ENCODE measurements around the gene SNRNP200. TPM values are rescaled to one million over a fixed set of nuclear protein-coding genes. Genes with fewer than 3 reads are reported as not detected.

SNRNP200 gene
- polyA plus RNA-seq, 2 of the 4 experiments (the other 2 are of a cell fraction), result 118 to 202 TPM

DNA sequence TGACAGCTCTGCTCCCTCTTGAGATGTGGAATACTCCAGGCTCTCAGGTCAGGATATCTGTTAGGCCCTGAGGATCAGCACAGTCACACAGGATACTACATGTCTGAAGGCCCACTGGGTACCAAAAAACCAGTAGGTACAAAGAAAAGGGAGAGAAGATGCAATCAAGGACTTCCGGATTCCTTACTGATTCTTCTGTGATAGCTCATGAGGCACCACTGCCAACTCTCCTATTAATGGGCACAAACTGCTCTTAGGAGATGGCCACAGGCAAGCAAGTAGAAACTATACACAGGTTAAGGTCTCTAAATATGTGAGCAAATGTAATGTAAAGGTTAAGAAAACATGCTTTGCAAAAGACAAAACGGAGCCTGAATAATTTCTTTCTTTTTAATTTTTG is 43.0 kb downstream of the SNRNP200 start:
- H3K4me3 ChIP-seq, result no peak overlapping the region
- WGBS (ENCODE audit: missing lambda C conversion rate), result 85% methylated on average over 2 of the region's 2 CpGs
- H3K4me2 ChIP-seq, result no peak overlapping the region
- H3K4me1 ChIP-seq, result peaks cover 39% of the 10 kb centered on the region
- ATAC-seq (no peak), DNase-seq (ENCODE audit: low read depth in 1 of 2, low spot score in 1 of 2) (no peak), FAIRE-seq (no peak)
- ChIA-PET POLR2A (no interaction called here), CTCF (interaction anchor here (0.6 to 3.8 kb wide), 5 partner anchors 48 to 269 kb away, joined by 3 to 20 read pairs (median 5); partner anchors contain the start of genes ANKRD36C and ASTL)
- H3K27ac ChIP-seq, result no peak overlapping the region
- H3K9me3 ChIP-seq, result no peaks in the 10 kb centered on the region
- TF ChIP-seq ZSCAN20 (CRISPR knock-in tag; IDR thresholded peaks at IDR 0.05) (no peak), EHF (CRISPR knock-in tag; IDR thresholded peaks at IDR 0.05) (no peak), MYC (IDR thresholded peaks at IDR 0.05; ENCODE audit: borderline replicate concordance, low read length) (no peak), FOXS1 (CRISPR knock-in tag; IDR thresholded peaks at IDR 0.05) (no peak), HOXB5 (CRISPR knock-in tag; IDR thresholded peaks at IDR 0.05) (no peak), MAZ (IDR thresholded peaks at IDR 0.05; ENCODE audit: borderline replicate concordance, low read depth, low read length) (no peak), CHD4 (IDR thresholded peaks at IDR 0.05; ENCODE audit: borderline replicate concordance) (no peak), POLR2AphosphoS2 (conservative IDR thresholded peaks at IDR 0.05; ENCODE audit: low read length) (no peak), ZFP36 (IDR thresholded peaks at IDR 0.05; ENCODE audit: borderline replicate concordance, partially characterized antibody) (no peak), POLR2A (IDR thresholded peaks at IDR 0.05; ENCODE audit: low read length) (no peak), CBX8 (IDR thresholded peaks at IDR 0.05) (no peak), HOXA7 (CRISPR knock-in tag; IDR thresholded peaks at IDR 0.05) (no peak), TP53 (CRISPR knock-in tag; IDR thresholded peaks at IDR 0.05) (no peak), TFCP2L1 (CRISPR knock-in tag; IDR thresholded peaks at IDR 0.05) (no peak), MAFK (IDR thresholded peaks at IDR 0.05; ENCODE audit: partially characterized antibody) (no peak)
- TF ChIP-seq, protein P1, sequence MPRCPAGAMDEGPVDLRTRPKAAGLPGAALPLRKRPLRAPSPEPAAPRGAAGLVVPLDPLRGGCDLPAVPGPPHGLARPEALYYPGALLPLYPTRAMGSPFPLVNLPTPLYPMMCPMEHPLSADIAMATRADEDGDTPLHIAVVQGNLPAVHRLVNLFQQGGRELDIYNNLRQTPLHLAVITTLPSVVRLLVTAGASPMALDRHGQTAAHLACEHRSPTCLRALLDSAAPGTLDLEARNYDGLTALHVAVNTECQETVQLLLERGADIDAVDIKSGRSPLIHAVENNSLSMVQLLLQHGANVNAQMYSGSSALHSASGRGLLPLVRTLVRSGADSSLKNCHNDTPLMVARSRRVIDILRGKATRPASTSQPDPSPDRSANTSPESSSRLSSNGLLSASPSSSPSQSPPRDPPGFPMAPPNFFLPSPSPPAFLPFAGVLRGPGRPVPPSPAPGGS (IDR thresholded peaks at IDR 0.05), result no peak
- TF ChIP-seq, protein P2, sequence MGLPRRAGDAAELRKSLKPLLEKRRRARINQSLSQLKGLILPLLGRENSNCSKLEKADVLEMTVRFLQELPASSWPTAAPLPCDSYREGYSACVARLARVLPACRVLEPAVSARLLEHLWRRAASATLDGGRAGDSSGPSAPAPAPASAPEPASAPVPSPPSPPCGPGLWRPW (IDR thresholded peaks at IDR 0.05), result no peak

DNA sequence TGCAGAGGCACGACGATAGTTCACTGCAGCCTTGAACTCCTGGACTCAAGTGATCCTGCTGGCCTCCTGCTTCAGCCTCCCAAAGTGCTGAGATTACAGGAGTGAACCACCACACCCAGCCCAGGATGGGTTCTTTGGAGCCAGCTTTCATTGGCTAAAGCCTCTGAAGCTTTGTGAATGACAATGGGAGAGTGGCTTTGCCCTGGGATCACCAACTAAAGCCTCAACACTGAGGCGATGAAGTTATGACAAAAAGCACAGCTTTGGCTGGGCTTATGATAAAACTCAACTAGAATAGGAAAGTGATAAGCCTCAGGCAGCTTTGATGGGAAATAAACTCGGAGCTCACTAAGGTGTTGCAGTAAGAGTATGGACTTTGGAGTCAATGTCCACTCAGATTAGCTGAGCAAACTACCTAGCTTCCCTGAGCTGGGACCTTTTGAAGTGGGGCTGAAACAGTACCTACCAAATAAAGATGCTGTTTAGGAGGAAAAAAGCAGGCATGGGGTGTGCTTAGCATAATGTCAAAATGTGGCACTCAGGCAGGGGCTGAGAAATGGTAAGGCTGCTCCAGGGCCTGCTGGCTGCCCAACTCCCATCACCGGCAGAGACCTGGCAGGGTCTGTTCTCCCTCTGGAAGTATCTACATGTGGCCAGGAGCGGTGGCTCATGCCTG is 43.9 kb downstream of the SNRNP200 start:
- POLR2A ChIA-PET, result interaction anchor here (0.5 to 2.7 kb wide), 2 partner anchors 43 to 53 kb away, joined by 4 to 17 read pairs; partner anchors contain the start of gene STARD7
- H3K4me3 ChIP-seq, result no peak overlapping the region
- 90% methylated on average over 6 of the region's 6 CpGs for WGBS (ENCODE audit: missing lambda C conversion rate)
- H3K4me1 ChIP-seq, result peaks cover 36% of the 10 kb centered on the region
- no peaks in the 10 kb centered on the region for H3K9me3 ChIP-seq
- peak overlapping the region; percentile 65 to 75 for H3K27ac ChIP-seq
- FAIRE-seq (no peak), DNase-seq (ENCODE audit: low read depth in 1 of 2, low spot score in 1 of 2) (no peak), ATAC-seq (no peak)
- CTCF ChIA-PET, result interaction anchor here (0.7 to 3.8 kb wide), 19 partner anchors 9 to 269 kb away, joined by 3 to 20 read pairs (median 4); partner anchors contain the start of genes ANKRD36C, ASTL and STARD7
- peak overlapping the region; percentile 70 for H3K4me2 ChIP-seq
- no peak for TF ChIP-seq MAFK (IDR thresholded peaks at IDR 0.05; ENCODE audit: partially characterized antibody)
- no peak for TF ChIP-seq SREBF2 (IDR thresholded peaks at IDR 0.05)
- TF ChIP-seq GATA3 (IDR thresholded peaks at IDR 0.05; ENCODE audit: borderline replicate concordance), result no peak
- no peak for TF ChIP-seq RAD21 (conservative IDR thresholded peaks at IDR 0.05 in 1 of 2, IDR thresholded peaks at IDR 0.05 in 1 of 2)
- no peak for TF ChIP-seq RNF2 (IDR thresholded peaks at IDR 0.05; ENCODE audit: borderline replicate concordance, low read depth)
- no peak for TF ChIP-seq TP53 (CRISPR knock-in tag; IDR thresholded peaks at IDR 0.05)
- no peak for TF ChIP-seq CBX8 (IDR thresholded peaks at IDR 0.05)
- TF ChIP-seq, protein P3, sequence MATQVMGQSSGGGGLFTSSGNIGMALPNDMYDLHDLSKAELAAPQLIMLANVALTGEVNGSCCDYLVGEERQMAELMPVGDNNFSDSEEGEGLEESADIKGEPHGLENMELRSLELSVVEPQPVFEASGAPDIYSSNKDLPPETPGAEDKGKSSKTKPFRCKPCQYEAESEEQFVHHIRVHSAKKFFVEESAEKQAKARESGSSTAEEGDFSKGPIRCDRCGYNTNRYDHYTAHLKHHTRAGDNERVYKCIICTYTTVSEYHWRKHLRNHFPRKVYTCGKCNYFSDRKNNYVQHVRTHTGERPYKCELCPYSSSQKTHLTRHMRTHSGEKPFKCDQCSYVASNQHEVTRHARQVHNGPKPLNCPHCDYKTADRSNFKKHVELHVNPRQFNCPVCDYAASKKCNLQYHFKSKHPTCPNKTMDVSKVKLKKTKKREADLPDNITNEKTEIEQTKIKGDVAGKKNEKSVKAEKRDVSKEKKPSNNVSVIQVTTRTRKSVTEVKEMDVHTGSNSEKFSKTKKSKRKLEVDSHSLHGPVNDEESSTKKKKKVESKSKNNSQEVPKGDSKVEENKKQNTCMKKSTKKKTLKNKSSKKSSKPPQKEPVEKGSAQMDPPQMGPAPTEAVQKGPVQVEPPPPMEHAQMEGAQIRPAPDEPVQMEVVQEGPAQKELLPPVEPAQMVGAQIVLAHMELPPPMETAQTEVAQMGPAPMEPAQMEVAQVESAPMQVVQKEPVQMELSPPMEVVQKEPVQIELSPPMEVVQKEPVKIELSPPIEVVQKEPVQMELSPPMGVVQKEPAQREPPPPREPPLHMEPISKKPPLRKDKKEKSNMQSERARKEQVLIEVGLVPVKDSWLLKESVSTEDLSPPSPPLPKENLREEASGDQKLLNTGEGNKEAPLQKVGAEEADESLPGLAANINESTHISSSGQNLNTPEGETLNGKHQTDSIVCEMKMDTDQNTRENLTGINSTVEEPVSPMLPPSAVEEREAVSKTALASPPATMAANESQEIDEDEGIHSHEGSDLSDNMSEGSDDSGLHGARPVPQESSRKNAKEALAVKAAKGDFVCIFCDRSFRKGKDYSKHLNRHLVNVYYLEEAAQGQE (IDR thresholded peaks at IDR 0.05), result no peak
- TF ChIP-seq, protein P1 (IDR thresholded peaks at IDR 0.05), result no peak
- TF ChIP-seq RARB (CRISPR knock-in tag; IDR thresholded peaks at IDR 0.05), result no peak
- TF ChIP-seq CBX2 (IDR thresholded peaks at IDR 0.05; ENCODE audit: borderline replicate concordance, low read depth), result no peak
- no peak for TF ChIP-seq EP300 (IDR thresholded peaks at IDR 0.05)
- no peak for TF ChIP-seq EHMT2 (IDR thresholded peaks at IDR 0.05; ENCODE audit: low read depth)
- TF ChIP-seq, protein P4, sequence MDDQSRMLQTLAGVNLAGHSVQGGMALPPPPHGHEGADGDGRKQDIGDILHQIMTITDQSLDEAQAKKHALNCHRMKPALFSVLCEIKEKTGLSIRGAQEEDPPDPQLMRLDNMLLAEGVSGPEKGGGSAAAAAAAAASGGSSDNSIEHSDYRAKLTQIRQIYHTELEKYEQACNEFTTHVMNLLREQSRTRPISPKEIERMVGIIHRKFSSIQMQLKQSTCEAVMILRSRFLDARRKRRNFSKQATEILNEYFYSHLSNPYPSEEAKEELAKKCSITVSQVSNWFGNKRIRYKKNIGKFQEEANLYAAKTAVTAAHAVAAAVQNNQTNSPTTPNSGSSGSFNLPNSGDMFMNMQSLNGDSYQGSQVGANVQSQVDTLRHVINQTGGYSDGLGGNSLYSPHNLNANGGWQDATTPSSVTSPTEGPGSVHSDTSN (IDR thresholded peaks at IDR 0.05), result no peak
- no peak for TF ChIP-seq SMC3 (IDR thresholded peaks at IDR 0.05)
- TF ChIP-seq RCOR1 (IDR thresholded peaks at IDR 0.05; ENCODE audit: low read depth, low read length), result no peak
- TF ChIP-seq HOXB5 (CRISPR knock-in tag; IDR thresholded peaks at IDR 0.05), result no peak

All from A549 (cell line).